ENCODE measurements around the gene ABAT. TPM values are rescaled to one million over a fixed set of nuclear protein-coding genes. Genes with fewer than 3 reads are reported as not detected.

ABAT gene
- total RNA-seq, 1 experiment from 2014 or later: 4.7 TPM

- H3K4me3 ChIP-seq (replicated peaks in 1 of 2; ENCODE audit: low read depth in 1 of 2, low read length in 2 of 2): peak overlapping the region; percentile 87 to 97
- peaks cover 4% of the 10 kb centered on the region; the same call in 1 of the 2 replicates for H4K20me1 ChIP-seq (ENCODE audit: insufficient read depth)
- TF ChIP-seq, protein P1, sequence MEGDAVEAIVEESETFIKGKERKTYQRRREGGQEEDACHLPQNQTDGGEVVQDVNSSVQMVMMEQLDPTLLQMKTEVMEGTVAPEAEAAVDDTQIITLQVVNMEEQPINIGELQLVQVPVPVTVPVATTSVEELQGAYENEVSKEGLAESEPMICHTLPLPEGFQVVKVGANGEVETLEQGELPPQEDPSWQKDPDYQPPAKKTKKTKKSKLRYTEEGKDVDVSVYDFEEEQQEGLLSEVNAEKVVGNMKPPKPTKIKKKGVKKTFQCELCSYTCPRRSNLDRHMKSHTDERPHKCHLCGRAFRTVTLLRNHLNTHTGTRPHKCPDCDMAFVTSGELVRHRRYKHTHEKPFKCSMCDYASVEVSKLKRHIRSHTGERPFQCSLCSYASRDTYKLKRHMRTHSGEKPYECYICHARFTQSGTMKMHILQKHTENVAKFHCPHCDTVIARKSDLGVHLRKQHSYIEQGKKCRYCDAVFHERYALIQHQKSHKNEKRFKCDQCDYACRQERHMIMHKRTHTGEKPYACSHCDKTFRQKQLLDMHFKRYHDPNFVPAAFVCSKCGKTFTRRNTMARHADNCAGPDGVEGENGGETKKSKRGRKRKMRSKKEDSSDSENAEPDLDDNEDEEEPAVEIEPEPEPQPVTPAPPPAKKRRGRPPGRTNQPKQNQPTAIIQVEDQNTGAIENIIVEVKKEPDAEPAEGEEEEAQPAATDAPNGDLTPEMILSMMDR (IDR thresholded peaks at IDR 0.05 in 2 of 3, conservative IDR thresholded peaks at IDR 0.05 in 1 of 3; ENCODE audit: borderline replicate concordance in 1 of 3, insufficient read depth in 1 of 3, low read depth in 2 of 3, low read length in 2 of 3): no peak
- TF ChIP-seq ELF1 (IDR thresholded peaks at IDR 0.05; ENCODE audit: borderline replicate concordance, low read depth) (no peak), SP1 (IDR thresholded peaks at IDR 0.05; ENCODE audit: low read depth) (no peak)
- H3K27me3 ChIP-seq (ENCODE audit: insufficient read depth, low read length): no peaks in the 10 kb centered on the region
- ATAC-seq: peak; percentile 23
- peak overlapping the region; percentile 91 for H3K9ac ChIP-seq (ENCODE audit: low read length)
- CTCF ChIA-PET: no interaction called here
- RAD21 ChIA-PET (ENCODE audit: low non-redundant PET in 1 of 2, low total read pairs in 2 of 2, uncharacterized antibody in 2 of 2, unreplicated experiment in 2 of 2): no interaction called here
- intact Hi-C loops (cut with micrococcal nuclease): no loop called here
- no peak overlapping the region for H2AFZ ChIP-seq (ENCODE audit: low read depth, low read length, poor library complexity, severe bottlenecking)
- H3K9me3 ChIP-seq (ENCODE audit: control insufficient read depth in 1 of 2, insufficient read depth in 1 of 2, low read depth in 1 of 2, low read length in 2 of 2): no peaks in the 10 kb centered on the region
- H3K9me2 ChIP-seq (ENCODE audit: insufficient read depth): no peaks in the 10 kb centered on the region
- POLR2A ChIA-PET: no interaction called here
- peaks cover 12 to 24% of the 10 kb centered on the region in 2 experiments for H3K4me1 ChIP-seq (ENCODE audit: control insufficient read depth in 1 of 2, insufficient read depth in 2 of 2, low read length in 2 of 2)
- H3K27ac ChIP-seq (ENCODE audit: low read depth, low read length): peak overlapping the region; percentile 74
- peaks cover 81% of the 10 kb centered on the region for H3K79me2 ChIP-seq (ENCODE audit: insufficient read depth, low read length)
- H3K4me2 ChIP-seq (ENCODE audit: low read length): peak overlapping the region; percentile 80
- DNase-seq (ENCODE audit: low read depth, low spot score): peak; percentile 2
- peaks cover 20 to 27% of the 10 kb centered on the region in 2 experiments for H3K36me3 ChIP-seq (ENCODE audit: control insufficient read depth in 1 of 2, insufficient read depth in 2 of 2, low read length in 2 of 2)
- BruUV-seq (replicated peaks): TSS peak; percentile 63
These were observed 123.7 kb downstream of the ABAT start for GRCh38 chr16:8798174-8798527.

DNA sequence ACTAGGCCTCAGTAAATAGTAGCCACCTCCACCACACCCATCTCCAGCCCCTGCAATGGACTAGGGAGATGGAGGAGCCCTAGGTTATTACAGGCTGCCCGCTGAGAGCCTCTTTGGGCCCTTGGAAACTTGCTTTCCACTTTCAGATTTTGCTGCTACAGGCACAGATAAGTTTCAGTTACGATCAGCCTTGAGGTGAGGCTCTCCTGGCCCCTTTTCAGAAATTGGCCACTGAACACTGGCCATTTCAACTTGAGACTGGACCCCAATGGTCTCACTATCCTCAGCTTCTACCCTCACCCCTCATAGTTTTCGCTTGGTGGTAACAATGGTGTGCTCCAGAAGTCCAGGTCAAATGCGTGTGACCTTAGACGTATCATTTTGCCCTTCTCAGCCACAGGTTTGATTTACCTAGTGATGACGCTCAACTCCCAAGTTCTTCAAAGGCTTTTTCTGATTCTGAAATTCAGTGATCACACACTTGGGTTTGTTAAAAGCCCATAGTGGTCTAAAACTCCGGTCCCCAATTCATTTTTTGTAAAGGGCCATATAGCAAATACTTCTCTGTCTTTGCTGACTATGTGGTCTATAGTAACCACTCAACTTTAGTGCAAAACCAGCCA lies 124.2 kb downstream of the ABAT start:
- RAD21 ChIA-PET (ENCODE audit: low non-redundant PET in 1 of 2, low total read pairs in 2 of 2, uncharacterized antibody in 2 of 2, unreplicated experiment in 2 of 2): no interaction called here
- intact Hi-C loops (cut with micrococcal nuclease): no loop called here
- BruUV-seq (replicated peaks): no TSS peak
- POLR2A ChIA-PET: no interaction called here
- Histone ChIP-seq H3K4me1 (ENCODE audit: control insufficient read depth in 1 of 2, insufficient read depth in 2 of 2, low read length in 2 of 2) (peaks cover 12 to 24% of the 10 kb centered on the region in 2 experiments), H3K36me3 (ENCODE audit: control insufficient read depth in 1 of 2, insufficient read depth in 2 of 2, low read length in 2 of 2) (peaks cover 24 to 30% of the 10 kb centered on the region in 2 experiments), H3K4me3 (replicated peaks in 1 of 2; ENCODE audit: low read depth in 1 of 2, low read length in 2 of 2) (peak overlapping the region; percentile 87 to 97), H3K9ac (ENCODE audit: low read length) (peak overlapping the region; percentile 91), H3K27ac (ENCODE audit: low read depth, low read length) (peak overlapping the region; percentile 74), H4K20me1 (ENCODE audit: insufficient read depth) (peaks cover 4% of the 10 kb centered on the region; the same call in 1 of the 2 replicates), H2AFZ (ENCODE audit: low read depth, low read length, poor library complexity, severe bottlenecking) (no peak overlapping the region), H3K79me2 (ENCODE audit: insufficient read depth, low read length) (peaks cover 86% of the 10 kb centered on the region), H3K9me3 (ENCODE audit: control insufficient read depth in 1 of 2, insufficient read depth in 1 of 2, low read depth in 1 of 2, low read length in 2 of 2) (no peaks in the 10 kb centered on the region), H3K9me2 (ENCODE audit: insufficient read depth) (no peaks in the 10 kb centered on the region), H3K27me3 (ENCODE audit: insufficient read depth, low read length) (no peaks in the 10 kb centered on the region), H3K4me2 (ENCODE audit: low read length) (peak overlapping the region; percentile 80)
- ATAC-seq (no peak), DNase-seq (ENCODE audit: low read depth, low spot score) (no peak)
- CTCF ChIA-PET: no interaction called here
- TF ChIP-seq ATF3 (IDR thresholded peaks at IDR 0.05) (no peak), SRF (IDR thresholded peaks at IDR 0.05; ENCODE audit: low read depth) (no peak), SIN3A (IDR thresholded peaks at IDR 0.05; ENCODE audit: low read depth) (no peak), ZFX (IDR thresholded peaks at IDR 0.05) (no peak), POLR2AphosphoS5 (IDR thresholded peaks at IDR 0.05; ENCODE audit: low read depth, low read length) (no peak), RAD21 (IDR thresholded peaks at IDR 0.05; ENCODE audit: low read depth) (no peak), ZNF274 (IDR thresholded peaks at IDR 0.05; ENCODE audit: low read depth, low read length) (no peak), EZH2phosphoT487 (IDR thresholded peaks at IDR 0.05; ENCODE audit: borderline replicate concordance) (no peak)
- TF ChIP-seq, protein P2, sequence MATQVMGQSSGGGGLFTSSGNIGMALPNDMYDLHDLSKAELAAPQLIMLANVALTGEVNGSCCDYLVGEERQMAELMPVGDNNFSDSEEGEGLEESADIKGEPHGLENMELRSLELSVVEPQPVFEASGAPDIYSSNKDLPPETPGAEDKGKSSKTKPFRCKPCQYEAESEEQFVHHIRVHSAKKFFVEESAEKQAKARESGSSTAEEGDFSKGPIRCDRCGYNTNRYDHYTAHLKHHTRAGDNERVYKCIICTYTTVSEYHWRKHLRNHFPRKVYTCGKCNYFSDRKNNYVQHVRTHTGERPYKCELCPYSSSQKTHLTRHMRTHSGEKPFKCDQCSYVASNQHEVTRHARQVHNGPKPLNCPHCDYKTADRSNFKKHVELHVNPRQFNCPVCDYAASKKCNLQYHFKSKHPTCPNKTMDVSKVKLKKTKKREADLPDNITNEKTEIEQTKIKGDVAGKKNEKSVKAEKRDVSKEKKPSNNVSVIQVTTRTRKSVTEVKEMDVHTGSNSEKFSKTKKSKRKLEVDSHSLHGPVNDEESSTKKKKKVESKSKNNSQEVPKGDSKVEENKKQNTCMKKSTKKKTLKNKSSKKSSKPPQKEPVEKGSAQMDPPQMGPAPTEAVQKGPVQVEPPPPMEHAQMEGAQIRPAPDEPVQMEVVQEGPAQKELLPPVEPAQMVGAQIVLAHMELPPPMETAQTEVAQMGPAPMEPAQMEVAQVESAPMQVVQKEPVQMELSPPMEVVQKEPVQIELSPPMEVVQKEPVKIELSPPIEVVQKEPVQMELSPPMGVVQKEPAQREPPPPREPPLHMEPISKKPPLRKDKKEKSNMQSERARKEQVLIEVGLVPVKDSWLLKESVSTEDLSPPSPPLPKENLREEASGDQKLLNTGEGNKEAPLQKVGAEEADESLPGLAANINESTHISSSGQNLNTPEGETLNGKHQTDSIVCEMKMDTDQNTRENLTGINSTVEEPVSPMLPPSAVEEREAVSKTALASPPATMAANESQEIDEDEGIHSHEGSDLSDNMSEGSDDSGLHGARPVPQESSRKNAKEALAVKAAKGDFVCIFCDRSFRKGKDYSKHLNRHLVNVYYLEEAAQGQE (IDR thresholded peaks at IDR 0.05; ENCODE audit: low read depth): no peak
- TF ChIP-seq, protein P3, sequence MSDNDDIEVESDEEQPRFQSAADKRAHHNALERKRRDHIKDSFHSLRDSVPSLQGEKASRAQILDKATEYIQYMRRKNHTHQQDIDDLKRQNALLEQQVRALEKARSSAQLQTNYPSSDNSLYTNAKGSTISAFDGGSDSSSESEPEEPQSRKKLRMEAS (IDR thresholded peaks at IDR 0.05): no peak
